Esophagus muscularis mucosa (tissue), 4 donors: ENCODE measurements around the gene SNAPC3.

ENCODE experiments used
- CTCF ChIP-seq, 3 experiments: fragments of 200-600 bp in 2 of 3; fragments of 450-650 bp in 1 of 3; sonication (generic) in 2 of 3; IDR thresholded peaks; one replicate each; pipeline ENCODE4 v1.5.1; 2017 to 2019; ENCODE audit warnings: antibody characterized with exemption in 3 of 3, mild to moderate bottlenecking in 2 of 3, moderate library complexity in 1 of 3
- EP300 ChIP-seq: sonication (generic); formaldehyde crosslinking; IDR thresholded peaks from one replicate; pipeline ENCODE4 v1.6.1; 2017; ENCODE audit warnings: antibody characterized with exemption
- POLR2A ChIP-seq: fragments of 450-650 bp; IDR thresholded peaks from one replicate; pipeline ENCODE4 v1.6.1; 2017; ENCODE audit warnings: antibody characterized with exemption, moderate library complexity, mild to moderate bottlenecking, low read depth
- POLR2AphosphoS5 ChIP-seq, 2 donors: sonication (generic); formaldehyde crosslinking; IDR thresholded peaks; one replicate each; pipeline ENCODE4 v1.6.1; 2017; ENCODE audit warnings: antibody characterized with exemption in 2 of 2

GRCh38 chr9:15482146-15482545, 59.5 kb downstream of the SNAPC3 start:
- TF ChIP-seq CTCF (IDR thresholded peaks at IDR 0.05) (no peak), POLR2AphosphoS5 (IDR thresholded peaks at IDR 0.05) (no peak), POLR2A (no peak), EP300 (no peak)
